Measurements from ENCODE around the gene TOP3B. TPM values are rescaled to one million over a fixed set of nuclear protein-coding genes. Genes with fewer than 3 reads are reported as not detected.

TOP3B gene
- total and polyA plus RNA-seq, 10 of the 15 experiments (the other 5 are each of a cell fraction or from before 2014, with no cell fraction given), result 0.60 to 47.3 (median 33.7) TPM

- 80% methylated on average over 3 of the region's 3 CpGs for WGBS (ENCODE audit: insufficient coverage, insufficient replicate concordance, low lambda C conversion rate, missing lambda C conversion rate)
- in situ Hi-C loops (cut with MboI), result no loop called here
- CTCF ChIA-PET, result interaction anchor here (0.7 to 8.1 kb wide), 4 partner anchors 11 to 1015 kb away, joined by 3 to 82 read pairs (median 4); partner anchors contain the start of gene PPM1F
- TF ChIP-seq ZBED1 (IDR thresholded peaks at IDR 0.05; ENCODE audit: borderline replicate concordance), result no peak
- no peak for TF ChIP-seq BCL3 (IDR thresholded peaks at IDR 0.05; ENCODE audit: borderline replicate concordance, insufficient read depth, low read depth, low read length, poor library complexity, severe bottlenecking)
- no peak for TF ChIP-seq POLR2AphosphoS5 (IDR thresholded peaks at IDR 0.05; ENCODE audit: low read length)
- no peak for TF ChIP-seq PAX5 (IDR thresholded peaks at IDR 0.05; ENCODE audit: borderline replicate concordance, low read depth, low read length)
- TF ChIP-seq E4F1 (IDR thresholded peaks at IDR 0.05; ENCODE audit: borderline replicate concordance, partially characterized antibody), result no peak
- no peak for TF ChIP-seq USF1 (IDR thresholded peaks at IDR 0.05; ENCODE audit: borderline replicate concordance, extremely low read length, insufficient read depth, low read depth, low read length)
- TF ChIP-seq CHD2 (IDR thresholded peaks at IDR 0.05; ENCODE audit: borderline replicate concordance, low read depth, low read length), result no peak
- TF ChIP-seq RELB (IDR thresholded peaks at IDR 0.05; ENCODE audit: low read depth), result no peak
- no peak for TF ChIP-seq IRF5 (IDR thresholded peaks at IDR 0.05; ENCODE audit: borderline replicate concordance)
- TF ChIP-seq NRF1 (conservative IDR thresholded peaks at IDR 0.05; ENCODE audit: low read depth, low read length), result no peak
- no peak for TF ChIP-seq RAD21 (IDR thresholded peaks at IDR 0.05; ENCODE audit: insufficient read depth, low read depth, low read length)
- TF ChIP-seq IKZF2 (IDR thresholded peaks at IDR 0.05), result no peak
- no peak for TF ChIP-seq POLR2A (IDR thresholded peaks at IDR 0.05; ENCODE audit: low read depth, low read length)
- TF ChIP-seq SMAD1 (IDR thresholded peaks at IDR 0.05; ENCODE audit: low read depth, partially characterized antibody), result no peak
- TF ChIP-seq RCOR1 (conservative IDR thresholded peaks at IDR 0.05; ENCODE audit: low read depth, low read length), result no peak
- no peak for TF ChIP-seq HDAC2 (IDR thresholded peaks at IDR 0.05)
- TF ChIP-seq CREM (IDR thresholded peaks at IDR 0.05; ENCODE audit: low read depth), result no peak
Measured at GRCh38 chr22:21940521-21940920, 42.1 kb downstream of the TOP3B start.

More at GRCh38 chr22:21940521-21940920, 42.1 kb downstream of the TOP3B start:
- DNase-seq (ENCODE audit: low read depth, low spot score) (no peak), ATAC-seq (no peak), FAIRE-seq (no peak)
- peaks cover 16% of the 10 kb centered on the region for H3K4me1 ChIP-seq (ENCODE audit: control insufficient read depth, insufficient read depth, low read length)
- intact Hi-C loops (cut with micrococcal nuclease; ENCODE audit: unreplicated experiment), result no loop called here
- no peaks in the 10 kb centered on the region for H3K27me3 ChIP-seq (replicated peaks in 1 of 2; ENCODE audit: control insufficient read depth in 2 of 2, insufficient read depth in 2 of 2, low read length in 1 of 2)
- RAD21 ChIA-PET (ENCODE audit: unreplicated experiment), result no interaction called here
- POLR2A ChIA-PET, result interaction anchor here (1.0 to 1.1 kb wide), 2 partner anchors 222 to 243 kb away, joined by 3 to 10 read pairs; no protein-coding TSS in a partner anchor
- H4K20me1 ChIP-seq (ENCODE audit: control insufficient read depth, insufficient read depth), result no peaks in the 10 kb centered on the region
- SMC1A ChIA-PET (ENCODE audit: uncharacterized antibody, unreplicated experiment), result interaction anchor here (1.8 kb wide), 1 partner anchor 10 kb away, joined by 6 read pairs; no protein-coding TSS in a partner anchor
- no peak overlapping the region for H3K4me2 ChIP-seq (ENCODE audit: control insufficient read depth, insufficient read depth)
- no TSS peak for BruUV-seq (replicated peaks)
- no peaks in the 10 kb centered on the region for H3K36me3 ChIP-seq (ENCODE audit: control insufficient read depth in 2 of 2, insufficient read depth in 2 of 2, low read length in 1 of 2)
- no peak overlapping the region for H3K9ac ChIP-seq (ENCODE audit: control insufficient read depth, insufficient read depth, low read length)
- H3K4me3 ChIP-seq, result no peak overlapping the region
- H3K27ac ChIP-seq (ENCODE audit: control insufficient read depth, insufficient read depth), result no peak overlapping the region
- no peak overlapping the region for H2AFZ ChIP-seq (ENCODE audit: control insufficient read depth, low read depth, low read length)
- H3K9me3 ChIP-seq (replicated peaks; ENCODE audit: control insufficient read depth, insufficient read depth, low read length), result no peaks in the 10 kb centered on the region
- no peaks in the 10 kb centered on the region for H3K79me2 ChIP-seq (ENCODE audit: control insufficient read depth, insufficient read depth, low read length)
